ENCODE measurements around the gene MXRA8. TPM values are rescaled to one million over a fixed set of nuclear protein-coding genes. Genes with fewer than 3 reads are reported as not detected.

MXRA8 gene
- total RNA-seq, 1 donor from 2014 or later, result 0.16 TPM

GRCh38 chr1:1360506-1361169 lies 2.3 kb upstream of the MXRA8 start:
- ChIA-PET POLR2A (no interaction called here), CTCF (no interaction called here)
- Mint-ChIP-seq H3K27ac (no peak overlapping the region), H3K27me3 (peaks cover 18% of the 10 kb centered on the region), H3K36me3 (ENCODE audit: low read depth) (no peaks in the 10 kb centered on the region), H3K4me1 (peaks cover 4% of the 10 kb centered on the region), H3K4me3 (no peak overlapping the region), H3K9me3 (no peaks in the 10 kb centered on the region)
- no peak for TF ChIP-seq CTCF (IDR thresholded peaks at IDR 0.05)
- no peak for ATAC-seq (ENCODE audit: low read depth)
- intact Hi-C loops (cut with micrococcal nuclease), result no loop called here
- no peak for DNase-seq

- no peak overlapping the region for H3K4me3 Mint-ChIP-seq
These were observed 1.5 kb upstream of the MXRA8 start for GRCh38 chr1:1359664-1360468.

GRCh38 chr1:1359308-1359663 lies 931 bp upstream of the MXRA8 start:
- peak overlapping the region; percentile 7 for H3K27ac Mint-ChIP-seq
- CTCF ChIA-PET, result no interaction called here

More at GRCh38 chr1:1359664-1360468, 1.5 kb upstream of the MXRA8 start:
- no peak for TF ChIP-seq CTCF (IDR thresholded peaks at IDR 0.05)
- ATAC-seq (ENCODE audit: low read depth), result no peak
- peaks cover 4% of the 10 kb centered on the region for H3K4me1 Mint-ChIP-seq
- intact Hi-C loops (cut with micrococcal nuclease), result no loop called here
- no peaks in the 10 kb centered on the region for H3K36me3 Mint-ChIP-seq (ENCODE audit: low read depth)
- peaks cover 18% of the 10 kb centered on the region for H3K27me3 Mint-ChIP-seq
- no peaks in the 10 kb centered on the region for H3K9me3 Mint-ChIP-seq
- CTCF ChIA-PET, result no interaction called here
- POLR2A ChIA-PET, result interaction anchor here (1.1 kb wide), 1 partner anchor 15 kb away, joined by 4 read pairs; the partner anchor contains the start of gene AURKAIP1
- no peak for DNase-seq
- H3K27ac Mint-ChIP-seq, result no peak overlapping the region

GRCh38 chr1:1357871-1358432 lies 403 bp downstream of the MXRA8 start:
- ATAC-seq (ENCODE audit: low read depth) (no peak), DNase-seq (no peak)
- no peak overlapping the region for H3K27ac Mint-ChIP-seq
- H3K27me3 Mint-ChIP-seq, result peaks cover 20% of the 10 kb centered on the region
- no peaks in the 10 kb centered on the region for H3K36me3 Mint-ChIP-seq (ENCODE audit: low read depth)
- intact Hi-C loops (cut with micrococcal nuclease), result no loop called here
- no peaks in the 10 kb centered on the region for H3K9me3 Mint-ChIP-seq
- peaks cover 10% of the 10 kb centered on the region for H3K4me1 Mint-ChIP-seq
- CTCF ChIA-PET, result interaction anchor here (2.2 kb wide), 1 partner anchor 13 kb away, joined by 4 read pairs; no protein-coding TSS in a partner anchor
- TF ChIP-seq CTCF (IDR thresholded peaks at IDR 0.05), result no peak
- H3K4me3 Mint-ChIP-seq, result no peak overlapping the region
- POLR2A ChIA-PET, result no interaction called here

More at GRCh38 chr1:1359308-1359663, 931 bp upstream of the MXRA8 start:
- Mint-ChIP-seq H3K36me3 (ENCODE audit: low read depth) (no peaks in the 10 kb centered on the region), H3K27me3 (peaks cover 18% of the 10 kb centered on the region), H3K4me3 (no peak overlapping the region), H3K4me1 (peaks cover 4% of the 10 kb centered on the region), H3K9me3 (no peaks in the 10 kb centered on the region)
- no peak for ATAC-seq (ENCODE audit: low read depth)
- no peak for DNase-seq
- TF ChIP-seq CTCF (IDR thresholded peaks at IDR 0.05), result no peak
- POLR2A ChIA-PET, result interaction anchor here (1.1 kb wide), 1 partner anchor 15 kb away, joined by 4 read pairs; the partner anchor contains the start of gene AURKAIP1
- intact Hi-C loops (cut with micrococcal nuclease), result no loop called here

Data from activated B cell treated with CpG ODN at 0.5 μM for 24 hours (primary cell).